GM18858 (cell line): ENCODE results near the gene TRIB2.

Experiments used
- ATAC-seq: cut with Tn5 transposase; IDR thresholded peaks from one replicate; pipeline ENCODE4 v1.9.1; 2021; ENCODE audit not compliant: unreplicated experiment

Gene TRIB2

GRCh38 chr2:12771154-12771553 is 54.4 kb downstream of the TRIB2 start:
- ATAC-seq: no peak

GRCh38 chr2:12773586-12774394 is 57.1 kb downstream of the TRIB2 start:
- ATAC-seq: no peak

- no peak for ATAC-seq
Measured at GRCh38 chr2:12774395-12774727, 57.6 kb downstream of the TRIB2 start.

- ATAC-seq: no peak
Measured at GRCh38 chr2:12776521-12776961, 59.8 kb downstream of the TRIB2 start.

- ATAC-seq: no peak
Measured at GRCh38 chr2:12778369-12778768, 61.6 kb downstream of the TRIB2 start.

GRCh38 chr2:12778811-12779579 is 62.3 kb downstream of the TRIB2 start:
- no peak for ATAC-seq

- ATAC-seq: no peak
Measured at GRCh38 chr2:12781329-12781728, 64.6 kb downstream of the TRIB2 start.

GRCh38 chr2:12787891-12788801 is 71.4 kb downstream of the TRIB2 start:
- no peak for ATAC-seq

GRCh38 chr2:12791906-12792305 is 75.2 kb downstream of the TRIB2 start:
- no peak for ATAC-seq
